Osteoblast (primary cell): ENCODE measurements around the gene GTF2IRD1. TPM values are rescaled to one million over a fixed set of nuclear protein-coding genes. Genes with fewer than 3 reads are reported as not detected.

Experiments used
- DNase-seq: peaks from one replicate; pipeline ENCODE4 v3.0.0; 2011; ENCODE audit warnings: low spot score, mixed read lengths; ENCODE audit not compliant: insufficient read length; ENCODE audit errors: missing footprints
- H2AFZ ChIP-seq: 2 replicates; pipeline ENCODE4 v1.6.0; 2011; ENCODE audit warnings: mild to moderate bottlenecking, low read length
- H3K27ac ChIP-seq: 2 replicates; pipeline ENCODE4 v1.5.1; 2011; ENCODE audit warnings: mild to moderate bottlenecking, low read depth, low read length, moderate library complexity
- H3K27me3 ChIP-seq: 2 replicates; pipeline ENCODE4 v1.6.0; 2012; ENCODE audit warnings: mild to moderate bottlenecking, control low read depth, inconsistent platforms, low read length, moderate library complexity; ENCODE audit not compliant: insufficient read depth
- H3K36me3 ChIP-seq: 2 replicates; pipeline ENCODE4 v1.5.1; 2011; ENCODE audit warnings: mild to moderate bottlenecking, low read length, control low read depth, moderate library complexity; ENCODE audit not compliant: insufficient read depth
- H3K4me1 ChIP-seq: 2 replicates; pipeline ENCODE4 v1.5.1; 2011; ENCODE audit warnings: mild to moderate bottlenecking, low read length, control low read depth, moderate library complexity; ENCODE audit not compliant: insufficient read depth
- H3K4me2 ChIP-seq: 2 replicates; pipeline ENCODE4 v1.6.0; 2011; ENCODE audit warnings: mild to moderate bottlenecking, low read length; ENCODE audit not compliant: insufficient read depth
- H3K4me3 ChIP-seq: fragments of 200-600 bp; sonication (generic); 3 replicates; pipeline ENCODE4 v1.5.1; 2012; ENCODE audit warnings: mild to moderate bottlenecking, low read length, inconsistent platforms; ENCODE audit not compliant: insufficient read depth
- H3K79me2 ChIP-seq: 2 replicates; pipeline ENCODE4 v1.6.0; 2012; ENCODE audit warnings: mild to moderate bottlenecking, low read length, control low read depth, inconsistent platforms; ENCODE audit not compliant: insufficient read depth
- H3K9me3 ChIP-seq: 2 replicates; pipeline ENCODE4 v1.5.1; 2011; ENCODE audit warnings: low read depth, low read length, control low read depth
- H4K20me1 ChIP-seq: 2 replicates; pipeline ENCODE4 v1.6.0; 2012; ENCODE audit warnings: mild to moderate bottlenecking, low read length, control low read depth; ENCODE audit not compliant: insufficient read depth
- total RNA-seq: library from RNA; depleted of rRNA; stranded (reverse); fragments of >200 nt; gene quantifications from 2 replicates; pipeline ENCODE4 v1.2.3, GENCODE V29; 2012
- TF ChIP-seq, protein P1 (sequence below): IDR thresholded peaks from 2 replicates; pipeline ENCODE4 v1.5.1; 2011; ENCODE audit warnings: mild to moderate bottlenecking, low read depth, low read length, moderate library complexity; ENCODE audit errors: extremely low read depth

Gene GTF2IRD1
- total RNA-seq, 1 donor, result 15.9 TPM

GRCh38 chr7:74579800-74580685, 126.3 kb downstream of the GTF2IRD1 start:
- H3K36me3 ChIP-seq, result no peaks in the 10 kb centered on the region
- peak; percentile 87 for DNase-seq
- H3K4me2 ChIP-seq, result peak overlapping the region; percentile 63
- H3K9me3 ChIP-seq, result no peaks in the 10 kb centered on the region
- H3K27me3 ChIP-seq, result no peaks in the 10 kb centered on the region
- TF ChIP-seq, protein P1, sequence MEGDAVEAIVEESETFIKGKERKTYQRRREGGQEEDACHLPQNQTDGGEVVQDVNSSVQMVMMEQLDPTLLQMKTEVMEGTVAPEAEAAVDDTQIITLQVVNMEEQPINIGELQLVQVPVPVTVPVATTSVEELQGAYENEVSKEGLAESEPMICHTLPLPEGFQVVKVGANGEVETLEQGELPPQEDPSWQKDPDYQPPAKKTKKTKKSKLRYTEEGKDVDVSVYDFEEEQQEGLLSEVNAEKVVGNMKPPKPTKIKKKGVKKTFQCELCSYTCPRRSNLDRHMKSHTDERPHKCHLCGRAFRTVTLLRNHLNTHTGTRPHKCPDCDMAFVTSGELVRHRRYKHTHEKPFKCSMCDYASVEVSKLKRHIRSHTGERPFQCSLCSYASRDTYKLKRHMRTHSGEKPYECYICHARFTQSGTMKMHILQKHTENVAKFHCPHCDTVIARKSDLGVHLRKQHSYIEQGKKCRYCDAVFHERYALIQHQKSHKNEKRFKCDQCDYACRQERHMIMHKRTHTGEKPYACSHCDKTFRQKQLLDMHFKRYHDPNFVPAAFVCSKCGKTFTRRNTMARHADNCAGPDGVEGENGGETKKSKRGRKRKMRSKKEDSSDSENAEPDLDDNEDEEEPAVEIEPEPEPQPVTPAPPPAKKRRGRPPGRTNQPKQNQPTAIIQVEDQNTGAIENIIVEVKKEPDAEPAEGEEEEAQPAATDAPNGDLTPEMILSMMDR, result no peak
- H3K79me2 ChIP-seq, result no peaks in the 10 kb centered on the region
- peaks cover 21% of the 10 kb centered on the region for H3K4me1 ChIP-seq
- H4K20me1 ChIP-seq, result no peaks in the 10 kb centered on the region
- H2AFZ ChIP-seq, result peak overlapping the region; percentile 56
- H3K4me3 ChIP-seq, result peak overlapping the region; percentile 25
- H3K27ac ChIP-seq, result peak overlapping the region; percentile 54

DNA sequence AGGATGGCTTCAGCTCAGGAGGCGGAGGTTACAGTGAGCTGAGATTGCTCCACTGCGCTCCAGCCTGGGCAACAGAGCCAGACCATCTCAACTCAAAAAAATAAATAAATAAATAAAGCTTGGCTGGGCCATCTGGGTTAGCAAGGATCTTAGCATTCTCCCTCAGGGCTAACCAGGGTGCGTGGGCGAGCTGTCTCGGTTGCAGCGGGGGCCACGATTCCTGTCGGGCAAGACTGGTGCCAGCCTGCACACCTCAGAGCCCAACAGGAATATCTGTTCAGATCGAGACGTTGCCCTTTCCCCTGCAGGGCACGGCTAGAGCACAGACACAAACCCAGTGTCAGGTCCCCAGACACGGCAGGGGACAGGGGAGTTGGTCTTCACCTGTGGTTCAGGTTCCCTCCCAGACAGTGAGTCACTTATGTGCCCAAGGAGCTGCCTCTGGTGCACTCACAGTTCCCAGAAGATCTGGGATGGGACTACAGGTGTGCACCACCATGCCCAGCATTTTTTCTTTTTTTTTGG, 128.3 kb downstream of the GTF2IRD1 start:
- H3K4me3 ChIP-seq, result no peak overlapping the region
- no peak overlapping the region for H2AFZ ChIP-seq
- H4K20me1 ChIP-seq, result no peaks in the 10 kb centered on the region
- H3K9me3 ChIP-seq, result no peaks in the 10 kb centered on the region
- H3K27me3 ChIP-seq, result no peaks in the 10 kb centered on the region
- peaks cover 18% of the 10 kb centered on the region for H3K4me1 ChIP-seq
- no peak overlapping the region for H3K27ac ChIP-seq
- TF ChIP-seq, protein P1, result no peak
- no peak overlapping the region for H3K4me2 ChIP-seq
- no peaks in the 10 kb centered on the region for H3K79me2 ChIP-seq
- no peaks in the 10 kb centered on the region for H3K36me3 ChIP-seq
- DNase-seq, result peak; percentile 41

DNA sequence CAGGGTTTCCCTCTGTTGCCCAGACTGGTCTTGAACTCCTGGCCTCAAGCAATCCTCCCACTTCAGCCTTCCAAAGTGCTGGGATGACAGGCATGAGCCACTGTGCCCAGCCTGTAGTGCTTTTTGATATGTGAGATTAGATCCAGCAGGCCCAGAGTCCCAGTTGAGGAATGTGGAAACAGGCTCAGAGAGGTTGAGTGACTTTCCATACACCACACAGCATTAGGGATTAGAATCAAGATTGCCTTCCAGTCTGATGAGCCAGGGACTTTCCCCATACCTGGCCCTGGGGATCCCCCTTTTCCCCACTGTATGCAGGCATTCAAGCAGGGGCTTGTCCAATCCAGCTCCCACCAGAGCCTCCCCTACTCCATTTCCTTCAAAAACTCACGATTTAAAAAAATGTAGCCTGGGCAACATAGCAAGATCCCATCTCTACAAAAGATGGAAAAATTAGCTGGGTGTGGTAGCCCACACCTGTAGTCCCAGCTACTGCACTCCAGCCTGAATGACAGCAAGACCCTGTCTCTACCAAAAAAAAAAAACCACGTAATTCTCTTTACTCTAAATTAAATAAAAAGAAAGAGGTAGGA, 128.8 kb downstream of the GTF2IRD1 start:
- no peaks in the 10 kb centered on the region for H3K27me3 ChIP-seq
- no peak overlapping the region for H3K4me3 ChIP-seq
- no peak for DNase-seq
- no peak overlapping the region for H3K27ac ChIP-seq
- no peaks in the 10 kb centered on the region for H3K79me2 ChIP-seq
- H3K4me2 ChIP-seq, result no peak overlapping the region
- peaks cover 24% of the 10 kb centered on the region for H3K4me1 ChIP-seq
- H2AFZ ChIP-seq, result no peak overlapping the region
- H3K9me3 ChIP-seq, result no peaks in the 10 kb centered on the region
- H3K36me3 ChIP-seq, result no peaks in the 10 kb centered on the region
- H4K20me1 ChIP-seq, result no peaks in the 10 kb centered on the region
- TF ChIP-seq, protein P1, result no peak

- no peaks in the 10 kb centered on the region for H3K27me3 ChIP-seq
- no peaks in the 10 kb centered on the region for H3K36me3 ChIP-seq
Measured at GRCh38 chr7:74583630-74584029, 129.9 kb downstream of the GTF2IRD1 start.

More at GRCh38 chr7:74583630-74584029, 129.9 kb downstream of the GTF2IRD1 start:
- DNase-seq, result no peak
- Histone ChIP-seq H3K9me3 (no peaks in the 10 kb centered on the region), H3K27ac (no peak overlapping the region), H3K79me2 (no peaks in the 10 kb centered on the region), H3K4me1 (peaks cover 27% of the 10 kb centered on the region), H2AFZ (no peak overlapping the region), H3K4me2 (no peak overlapping the region), H3K4me3 (no peak overlapping the region), H4K20me1 (no peaks in the 10 kb centered on the region)
- TF ChIP-seq, protein P1, result no peak
